HCT116 (cell line): ENCODE data around the gene SNRPD2. TPM values are rescaled to one million over a fixed set of nuclear protein-coding genes. Genes with fewer than 3 reads are reported as not detected.

ENCODE experiments used
- ATAC-seq: fragments of 200-7000 bp; cut with Tn5 transposase; 2 replicates; pipeline ENCODE4 v1.9.1; 2020; ENCODE audit warnings: mild to moderate bottlenecking, moderate library complexity
- BruUV-seq: library from RNA; stranded (reverse); fragments of 400-500 nt; replicated peaks from 2 replicates; lab custom pipeline; 2021; lab: Mats Ljungman, UMichigan
- CTCF ChIA-PET: fragments of 300-600 bp; sonication (Branson Sonifier 250); formaldehyde crosslinking; loops from one replicate; lab custom pipeline; 2021; ENCODE audit warnings: antibody characterized with exemption; lab: Charles Lee
- POLR2A ChIA-PET: fragments of 300-600, 350-600 bp; sonication (Branson Sonifier 250); formaldehyde crosslinking; loops from one replicate; lab custom pipeline; 2021; ENCODE audit warnings: antibody characterized with exemption; lab: Charles Lee
- RAD21 ChIA-PET, 2 experiments: fragments of 300-600 bp; sonication (Branson Sonifier 250); formaldehyde crosslinking; loops; one replicate each; lab custom pipeline; 2023; ENCODE audit warnings: low total read pairs in 2 of 2; ENCODE audit not compliant: uncharacterized antibody in 2 of 2, unreplicated experiment in 2 of 2, low non-redundant PET in 1 of 2; lab: Charles Lee
- DNase-seq: peaks from one replicate; pipeline ENCODE4 v3.0.0-alpha.2; 2010; ENCODE audit warnings: low read depth, low spot score
- H2AFZ ChIP-seq: fragments of 200-600 bp; shearing (Covaris generic), sonication (generic); 2 replicates; pipeline ENCODE4 v1.6.1; 2017; ENCODE audit warnings: low read depth, mixed run types, mixed read lengths, antibody characterized with exemption, low read length; ENCODE audit not compliant: poor library complexity, severe bottlenecking
- H3K27ac ChIP-seq: 2 replicates; pipeline ENCODE4 v1.5.1; 2012; ENCODE audit warnings: low read depth, low read length
- H3K27me3 ChIP-seq: fragments of 200-600 bp; sonication (generic); 2 replicates; pipeline ENCODE4 v1.6.1; 2016; ENCODE audit warnings: mixed run types, low read length, mixed read lengths; ENCODE audit not compliant: insufficient read depth
- H3K36me3 ChIP-seq, 2 experiments: fragments of 200-500 bp in 1 of 2; fragments of 200-600 bp in 1 of 2; sonication (Bioruptor generic) in 1 of 2; sonication (generic) in 1 of 2; 2 replicates each; pipeline versions ENCODE4 v1.5.1 to v1.6.1; 2014 to 2016; ENCODE audit warnings: low read length in 2 of 2, inconsistent platforms in 1 of 2, mixed read lengths in 1 of 2, mixed run types in 1 of 2; ENCODE audit not compliant: insufficient read depth in 2 of 2, control insufficient read depth in 1 of 2
- H3K4me1 ChIP-seq, 2 experiments: fragments of 200-600 bp in 1 of 2; sonication (generic) in 1 of 2; 2 replicates each; pipeline versions ENCODE4 v1.5.1 to v1.6.1; 2012 to 2017; ENCODE audit warnings: low read length in 2 of 2, inconsistent platforms in 1 of 2, mild to moderate bottlenecking in 1 of 2, mixed read lengths in 1 of 2, mixed run types in 1 of 2, moderate library complexity in 1 of 2; ENCODE audit not compliant: insufficient read depth in 2 of 2, control insufficient read depth in 1 of 2
- H3K4me2 ChIP-seq: fragments of 200-600 bp; sonication (generic); 2 replicates; pipeline ENCODE4 v1.6.1; 2017; ENCODE audit warnings: mixed run types, low read length, mixed read lengths
- H3K4me3 ChIP-seq, 2 experiments: fragments of 200-600 bp in 1 of 2; sonication (generic) in 1 of 2; replicated peaks in 1 of 2; 2 replicates each; pipeline ENCODE4 v1.5.1; 2011 to 2016; ENCODE audit warnings: low read length in 2 of 2, control low read depth in 1 of 2, low read depth in 1 of 2, mild to moderate bottlenecking in 1 of 2, mixed read lengths in 1 of 2, mixed run types in 1 of 2
- H3K79me2 ChIP-seq: fragments of 200-600 bp; sonication (generic); 2 replicates; pipeline ENCODE4 v1.6.1; 2017; ENCODE audit warnings: mild to moderate bottlenecking, mixed run types, low read length, moderate library complexity, mixed read lengths; ENCODE audit not compliant: insufficient read depth
- H3K9ac ChIP-seq: fragments of 200-600 bp; sonication (generic); 2 replicates; pipeline ENCODE4 v1.6.1; 2016; ENCODE audit warnings: low read length, mixed read lengths
- H3K9me2 ChIP-seq: fragments of 200-600 bp; sonication (generic), shearing (Covaris generic); 2 replicates; pipeline ENCODE4 v1.6.1; 2017; ENCODE audit warnings: mixed run types, mild to moderate bottlenecking, moderate library complexity; ENCODE audit not compliant: insufficient read depth
- H3K9me3 ChIP-seq, 2 experiments: fragments of 200-500 bp in 1 of 2; fragments of 200-600 bp in 1 of 2; sonication (Bioruptor generic) in 1 of 2; sonication (generic) in 1 of 2; 2 replicates each; pipeline ENCODE4 v1.6.1; 2014 to 2017; ENCODE audit warnings: low read length in 2 of 2, mixed read lengths in 2 of 2, inconsistent platforms in 1 of 2, low read depth in 1 of 2, mild to moderate bottlenecking in 1 of 2, mixed run types in 1 of 2, moderate library complexity in 1 of 2; ENCODE audit not compliant: control insufficient read depth in 1 of 2, insufficient read depth in 1 of 2
- H4K20me1 ChIP-seq: fragments of 200-600 bp; sonication (generic), shearing (Covaris generic); 2 replicates; pipeline ENCODE4 v1.6.1; 2017; ENCODE audit warnings: mixed run types, mild to moderate bottlenecking, moderate library complexity; ENCODE audit not compliant: insufficient read depth
- CBX3 ChIP-seq: IDR thresholded peaks from 2 replicates; pipeline ENCODE4 v1.6.1; 2012; ENCODE audit warnings: low read depth
- CEBPB ChIP-seq: IDR thresholded peaks from 2 replicates; pipeline ENCODE4 v1.6.1; 2012; ENCODE audit warnings: low read depth
- ELF1 ChIP-seq: IDR thresholded peaks from 2 replicates; pipeline ENCODE4 v1.6.1; 2012; ENCODE audit warnings: low read depth, borderline replicate concordance
- EZH2 ChIP-seq: fragments of 200-600 bp; sonication (generic); IDR thresholded peaks from 2 replicates; pipeline ENCODE4 v1.6.1; 2017; ENCODE audit warnings: antibody characterized with exemption, mixed run types
- EZH2phosphoT487 ChIP-seq: fragments of 200-600 bp; IDR thresholded peaks from 2 replicates; pipeline ENCODE4 v1.6.1; 2018; ENCODE audit warnings: antibody characterized with exemption, borderline replicate concordance
- FOSL1 ChIP-seq: IDR thresholded peaks from 2 replicates; pipeline ENCODE4 v1.6.1; 2012; ENCODE audit warnings: low read depth
- JUND ChIP-seq: IDR thresholded peaks from 2 replicates; pipeline ENCODE4 v1.6.1; 2012
- MAX ChIP-seq: IDR thresholded peaks from 2 replicates; pipeline ENCODE4 v1.6.1; 2012
- POLR2AphosphoS5 ChIP-seq: IDR thresholded peaks from 2 replicates; pipeline ENCODE4 v1.6.1; 2011; ENCODE audit warnings: mild to moderate bottlenecking, low read depth, low read length, moderate library complexity
- RAD21 ChIP-seq: IDR thresholded peaks from 2 replicates; pipeline ENCODE4 v1.6.1; 2012; ENCODE audit warnings: low read depth, mild to moderate bottlenecking
- SIN3A ChIP-seq: IDR thresholded peaks from 2 replicates; pipeline ENCODE4 v1.6.1; 2012; ENCODE audit warnings: low read depth
- SP1 ChIP-seq: IDR thresholded peaks from 2 replicates; pipeline ENCODE4 v1.6.1; 2012; ENCODE audit warnings: low read depth
- TCF7L2 ChIP-seq: IDR thresholded peaks from 2 replicates; pipeline ENCODE4 v1.7.0; 2011; ENCODE audit warnings: borderline replicate concordance, inconsistent platforms; ENCODE audit not compliant: insufficient read depth, insufficient read length; ENCODE audit errors: extremely low read depth
- YY1 ChIP-seq: IDR thresholded peaks from 2 replicates; pipeline ENCODE4 v1.6.1; 2011; ENCODE audit warnings: low read length, low read depth, moderate library complexity, mild to moderate bottlenecking; ENCODE audit not compliant: insufficient replicate concordance; ENCODE audit errors: extremely low read depth
- ZFX ChIP-seq: fragments of 450-650 bp; IDR thresholded peaks from 2 replicates; pipeline ENCODE4 v1.6.1; 2017
- ZNF274 ChIP-seq: fragments of 200-500 bp; sonication (Bioruptor generic); IDR thresholded peaks from 2 replicates; pipeline ENCODE4 v1.6.1; 2014; ENCODE audit warnings: mild to moderate bottlenecking, low read depth, low read length, inconsistent platforms
- intact Hi-C: fragments of 100-400 bp; cut with micrococcal nuclease; formaldehyde crosslinking; loops from 2 replicates; pipeline ENCODE4 v1.10.0; 2022
- total RNA-seq: library from RNA; stranded (reverse); gene quantifications from one replicate; pipeline ENCODE4 v1.2.1, GENCODE V29; 2021; ENCODE audit not compliant: unreplicated experiment
- TF ChIP-seq, protein P1 (sequence below): IDR thresholded peaks from 2 replicates; pipeline ENCODE4 v1.6.1; 2011; ENCODE audit warnings: mild to moderate bottlenecking, low read length, moderate library complexity; ENCODE audit not compliant: insufficient replicate concordance; ENCODE audit errors: extremely low read depth
- TF ChIP-seq, protein P2 (sequence below), 3 experiments: fragments of 200-600 bp in 1 of 3; sonication (generic) in 1 of 3; IDR thresholded peaks in 2 of 3; conservative IDR thresholded peaks in 1 of 3; 2 replicates each; pipeline ENCODE4 v1.5.1; 2012 to 2017; ENCODE audit warnings: low read depth in 2 of 3, low read length in 2 of 3, antibody characterized with exemption in 1 of 3, borderline replicate concordance in 1 of 3, control low read depth in 1 of 3, mild to moderate bottlenecking in 1 of 3, mixed read lengths in 1 of 3, mixed run types in 1 of 3, moderate library complexity in 1 of 3; ENCODE audit not compliant: insufficient read depth in 1 of 3

SNRPD2 gene
- total RNA-seq, 1 experiment from 2014 or later = 927 TPM

DNA sequence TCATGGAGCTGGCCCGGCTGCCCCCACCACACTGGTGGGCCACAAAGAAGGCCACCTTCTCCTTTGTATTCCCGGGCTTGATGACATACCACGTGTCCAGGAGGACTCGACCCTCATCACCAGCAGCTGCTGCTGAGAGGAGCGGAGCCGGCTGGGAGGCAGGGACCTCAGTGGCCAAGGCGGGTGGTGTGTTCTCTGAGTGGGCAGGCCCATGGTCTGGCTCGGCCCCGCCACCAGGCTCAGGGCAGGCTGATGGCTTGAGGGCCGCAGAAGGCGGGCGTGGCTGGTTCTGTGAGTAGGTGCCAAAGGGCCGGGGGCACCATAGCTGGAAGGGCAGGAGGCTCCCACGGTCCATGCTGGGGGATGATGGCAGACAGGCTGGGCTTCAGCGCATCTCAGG is 21.4 kb upstream of the SNRPD2 start:
- TF ChIP-seq RAD21 = no peak
- no peak for TF ChIP-seq SIN3A
- no peak for TF ChIP-seq ZNF274
- TF ChIP-seq ELF1 = no peak
- no peak for TF ChIP-seq CBX3
- TF ChIP-seq CEBPB = no peak
- no peak for TF ChIP-seq JUND
- TF ChIP-seq ZFX = no peak
- TF ChIP-seq, protein P1, sequence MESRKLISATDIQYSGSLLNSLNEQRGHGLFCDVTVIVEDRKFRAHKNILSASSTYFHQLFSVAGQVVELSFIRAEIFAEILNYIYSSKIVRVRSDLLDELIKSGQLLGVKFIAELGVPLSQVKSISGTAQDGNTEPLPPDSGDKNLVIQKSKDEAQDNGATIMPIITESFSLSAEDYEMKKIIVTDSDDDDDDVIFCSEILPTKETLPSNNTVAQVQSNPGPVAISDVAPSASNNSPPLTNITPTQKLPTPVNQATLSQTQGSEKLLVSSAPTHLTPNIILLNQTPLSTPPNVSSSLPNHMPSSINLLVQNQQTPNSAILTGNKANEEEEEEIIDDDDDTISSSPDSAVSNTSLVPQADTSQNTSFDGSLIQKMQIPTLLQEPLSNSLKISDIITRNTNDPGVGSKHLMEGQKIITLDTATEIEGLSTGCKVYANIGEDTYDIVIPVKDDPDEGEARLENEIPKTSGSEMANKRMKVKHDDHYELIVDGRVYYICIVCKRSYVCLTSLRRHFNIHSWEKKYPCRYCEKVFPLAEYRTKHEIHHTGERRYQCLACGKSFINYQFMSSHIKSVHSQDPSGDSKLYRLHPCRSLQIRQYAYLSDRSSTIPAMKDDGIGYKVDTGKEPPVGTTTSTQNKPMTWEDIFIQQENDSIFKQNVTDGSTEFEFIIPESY = no peak
- TF ChIP-seq SP1 = no peak
- no peak for TF ChIP-seq TCF7L2
- no peak for TF ChIP-seq MAX
- TF ChIP-seq EZH2phosphoT487 = no peak
- TF ChIP-seq EZH2 = no peak
- TF ChIP-seq POLR2AphosphoS5 = no peak
- TF ChIP-seq, protein P2, sequence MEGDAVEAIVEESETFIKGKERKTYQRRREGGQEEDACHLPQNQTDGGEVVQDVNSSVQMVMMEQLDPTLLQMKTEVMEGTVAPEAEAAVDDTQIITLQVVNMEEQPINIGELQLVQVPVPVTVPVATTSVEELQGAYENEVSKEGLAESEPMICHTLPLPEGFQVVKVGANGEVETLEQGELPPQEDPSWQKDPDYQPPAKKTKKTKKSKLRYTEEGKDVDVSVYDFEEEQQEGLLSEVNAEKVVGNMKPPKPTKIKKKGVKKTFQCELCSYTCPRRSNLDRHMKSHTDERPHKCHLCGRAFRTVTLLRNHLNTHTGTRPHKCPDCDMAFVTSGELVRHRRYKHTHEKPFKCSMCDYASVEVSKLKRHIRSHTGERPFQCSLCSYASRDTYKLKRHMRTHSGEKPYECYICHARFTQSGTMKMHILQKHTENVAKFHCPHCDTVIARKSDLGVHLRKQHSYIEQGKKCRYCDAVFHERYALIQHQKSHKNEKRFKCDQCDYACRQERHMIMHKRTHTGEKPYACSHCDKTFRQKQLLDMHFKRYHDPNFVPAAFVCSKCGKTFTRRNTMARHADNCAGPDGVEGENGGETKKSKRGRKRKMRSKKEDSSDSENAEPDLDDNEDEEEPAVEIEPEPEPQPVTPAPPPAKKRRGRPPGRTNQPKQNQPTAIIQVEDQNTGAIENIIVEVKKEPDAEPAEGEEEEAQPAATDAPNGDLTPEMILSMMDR (IDR thresholded peaks at IDR 0.05 in 2 of 3, conservative IDR thresholded peaks at IDR 0.05 in 1 of 3; ENCODE audit: borderline replicate concordance in 1 of 3, insufficient read depth in 1 of 3, low read depth in 2 of 3, low read length in 2 of 3) = no peak
- TF ChIP-seq FOSL1 = no peak
- no peak for TF ChIP-seq YY1
- peaks cover 54% of the 10 kb centered on the region for H3K79me2 ChIP-seq
- peaks cover 14 to 15% of the 10 kb centered on the region in 2 experiments; a peak in 3 of 4 replicates for H3K36me3 ChIP-seq
- ChIA-PET POLR2A (no interaction called here), CTCF (no interaction called here), RAD21 (no interaction called here)
- H3K27me3 ChIP-seq = no peaks in the 10 kb centered on the region
- H3K9ac ChIP-seq = no peak overlapping the region
- no peak overlapping the region for H2AFZ ChIP-seq
- H3K4me1 ChIP-seq = peaks cover 14 to 22% of the 10 kb centered on the region in 2 experiments
- H3K4me3 ChIP-seq = no peak overlapping the region
- no peaks in the 10 kb centered on the region for H4K20me1 ChIP-seq
- BruUV-seq = no TSS peak
- ATAC-seq (no peak), DNase-seq (no peak)
- no peaks in the 10 kb centered on the region for H3K9me3 ChIP-seq
- no peak overlapping the region for H3K4me2 ChIP-seq
- intact Hi-C loops = no loop called here
- H3K27ac ChIP-seq = no peak overlapping the region; the same call in 1 of the 2 replicates
- H3K9me2 ChIP-seq = no peaks in the 10 kb centered on the region
